Hippocampal formation (tissue), 2 donors: ENCODE measurements around the gene TET2.

Source experiments
- DNase-seq, 2 donors: peaks; one replicate each; lab custom pipeline; 2025; lab: John Stamatoyannopoulos, UW

TET2 gene

GRCh38 chr4:105140684-105141490, 5.8 kb upstream of the TET2 start:
- DNase-seq = peak; percentile 36 to 39

- no peak for DNase-seq
Measured at GRCh38 chr4:105145156-105145902, 1.3 kb upstream of the TET2 start.

- peak in 1 of 2 donors; percentile 26 for DNase-seq
Measured at GRCh38 chr4:105145903-105146275, 787 bp upstream of the TET2 start.

- DNase-seq = peak in 1 of 2 donors; percentile 78
Measured at GRCh38 chr4:105147016-105147552, 408 bp downstream of the TET2 start.

GRCh38 chr4:105147553-105148161, 981 bp downstream of the TET2 start:
- DNase-seq = peak; percentile 35 to 56

- no peak for DNase-seq
Measured at GRCh38 chr4:105148356-105148755, 1.7 kb downstream of the TET2 start.

- DNase-seq = no peak
Measured at GRCh38 chr4:105148776-105149175, 2.1 kb downstream of the TET2 start.

GRCh38 chr4:105149771-105150170, 3.1 kb downstream of the TET2 start:
- DNase-seq = no peak

- no peak for DNase-seq
Measured at GRCh38 chr4:105150503-105150902, 3.8 kb downstream of the TET2 start.

GRCh38 chr4:105153749-105154148, 7.1 kb downstream of the TET2 start:
- no peak for DNase-seq

- no peak for DNase-seq
Measured at GRCh38 chr4:105154576-105154975, 7.9 kb downstream of the TET2 start.

GRCh38 chr4:105155426-105155825, 8.8 kb downstream of the TET2 start:
- no peak for DNase-seq

- DNase-seq = no peak
Measured at GRCh38 chr4:105158837-105159236, 12.2 kb downstream of the TET2 start.

GRCh38 chr4:105162123-105162796, 15.6 kb downstream of the TET2 start:
- no peak for DNase-seq

GRCh38 chr4:105164548-105164947, 17.9 kb downstream of the TET2 start:
- no peak for DNase-seq

GRCh38 chr4:105166066-105166465, 19.4 kb downstream of the TET2 start:
- DNase-seq = no peak

GRCh38 chr4:105170711-105171110, 24.0 kb downstream of the TET2 start:
- DNase-seq = peak in 1 of 2 donors; percentile 25

GRCh38 chr4:105171912-105172311, 25.2 kb downstream of the TET2 start:
- DNase-seq = no peak

GRCh38 chr4:105174098-105174497, 27.4 kb downstream of the TET2 start:
- no peak for DNase-seq

- no peak for DNase-seq
Measured at GRCh38 chr4:105179539-105180401, 33.1 kb downstream of the TET2 start.

- no peak for DNase-seq
Measured at GRCh38 chr4:105181259-105181658, 34.6 kb downstream of the TET2 start.
